Measurements from ENCODE around the gene IGFBP5.

Gene IGFBP5

DNA sequence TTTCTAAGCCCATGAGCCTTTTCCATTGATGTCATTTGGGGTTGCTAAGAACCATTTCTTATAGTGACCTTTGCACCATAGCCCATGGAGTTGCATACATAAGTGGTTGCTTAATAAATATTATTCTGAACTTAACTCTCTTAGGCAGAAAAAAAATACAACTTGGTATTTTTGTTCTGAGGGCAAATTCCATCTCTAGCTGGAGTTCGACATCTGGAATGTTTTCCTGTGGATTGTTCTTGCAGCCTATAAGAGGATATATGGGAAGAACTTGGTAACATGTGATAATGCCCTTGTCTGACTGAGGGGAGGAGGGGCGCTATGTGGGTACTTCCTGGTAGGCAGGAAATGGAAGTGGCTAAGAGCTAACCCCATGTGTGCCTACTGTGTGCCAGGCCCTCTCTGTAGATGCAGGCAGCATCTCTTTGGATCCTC lies 41.4 kb downstream of the IGFBP5 start:
- no peak overlapping the region for H3K4me3 ChIP-seq
- H3K27ac ChIP-seq: no peak overlapping the region

DNA sequence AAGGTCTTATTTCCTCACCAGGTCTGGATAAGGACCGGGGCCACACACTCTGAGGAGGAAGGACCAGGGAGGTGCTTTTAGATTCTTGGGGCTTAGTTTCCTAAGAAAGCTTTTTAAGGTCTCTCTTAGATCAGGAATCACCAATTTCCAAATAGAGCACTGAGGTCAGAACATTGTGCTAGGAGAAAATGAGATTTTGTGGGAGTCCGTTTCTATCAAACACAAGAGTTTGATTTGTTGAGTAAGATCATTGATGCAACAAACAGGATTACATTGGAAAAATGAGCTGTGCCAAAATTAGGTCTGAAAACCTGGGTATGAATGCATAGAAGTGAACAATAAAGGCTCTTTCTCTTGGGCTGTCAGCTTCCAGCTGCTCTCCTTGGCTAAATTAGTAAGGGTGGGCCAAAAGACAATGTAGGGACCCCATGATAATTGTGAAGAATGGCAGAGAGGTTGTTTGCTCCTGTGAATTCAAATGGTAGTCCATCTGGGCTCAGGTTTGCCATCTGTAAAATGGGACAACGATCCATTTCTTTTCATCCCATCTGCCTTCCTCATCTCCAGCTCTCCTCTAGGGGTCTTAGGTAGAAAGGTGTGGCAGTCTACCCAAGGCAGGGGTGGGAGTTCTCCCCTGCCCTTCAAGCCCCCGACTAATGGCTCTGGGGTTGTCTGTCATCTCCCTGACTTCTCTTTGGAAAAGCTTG lies 42.1 kb downstream of the IGFBP5 start:
- Histone ChIP-seq H3K27ac (no peak overlapping the region), H3K4me3 (no peak overlapping the region)

DNA sequence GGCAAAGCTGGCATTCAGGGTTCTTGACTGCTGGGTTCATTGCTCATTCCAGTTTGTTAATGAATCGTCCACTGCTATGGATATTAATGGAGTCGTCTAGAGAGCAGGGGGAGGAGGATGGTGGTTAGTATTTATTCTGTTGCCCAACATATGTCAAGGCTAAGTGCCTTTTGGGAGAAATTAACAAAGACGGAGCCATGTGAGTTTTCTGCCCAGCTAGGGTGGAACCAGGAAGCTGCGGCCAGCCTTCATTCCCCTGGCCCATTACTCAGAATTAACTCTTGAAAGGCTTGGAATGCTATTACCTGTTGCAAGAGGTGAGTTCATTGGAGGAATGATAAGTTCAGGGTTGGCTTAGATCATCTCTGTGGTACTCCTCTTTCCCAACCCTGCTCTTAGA lies 42.8 kb downstream of the IGFBP5 start:
- H3K4me3 ChIP-seq: no peak overlapping the region
- no peak overlapping the region for H3K27ac ChIP-seq

DNA sequence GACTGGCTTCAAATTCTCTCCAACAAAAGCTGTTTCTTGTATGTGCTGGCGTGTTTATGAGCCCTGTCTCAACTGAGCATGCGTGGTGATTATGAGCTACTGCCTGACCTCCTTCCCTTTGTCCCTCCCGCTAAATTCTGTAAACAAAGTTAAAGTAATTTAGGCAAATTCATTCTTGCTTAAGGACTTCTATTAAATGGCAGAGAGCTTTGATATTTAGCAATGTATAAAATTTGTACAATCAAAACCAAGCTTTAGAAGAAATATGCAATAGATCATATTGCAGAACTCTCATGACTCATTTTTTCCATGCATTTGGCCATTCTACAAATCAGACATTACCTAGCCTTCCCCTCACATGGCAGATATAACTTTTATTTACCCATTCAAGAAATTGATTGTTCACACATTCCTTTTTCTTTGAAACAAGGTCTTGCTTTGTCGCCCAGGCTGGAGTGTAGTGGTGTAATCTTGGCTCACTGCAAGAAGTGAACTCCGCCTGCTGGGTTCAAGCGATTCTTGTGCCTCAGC lies 43.9 kb downstream of the IGFBP5 start:
- Histone ChIP-seq H3K4me3 (no peak overlapping the region), H3K27ac (no peak overlapping the region)

DNA sequence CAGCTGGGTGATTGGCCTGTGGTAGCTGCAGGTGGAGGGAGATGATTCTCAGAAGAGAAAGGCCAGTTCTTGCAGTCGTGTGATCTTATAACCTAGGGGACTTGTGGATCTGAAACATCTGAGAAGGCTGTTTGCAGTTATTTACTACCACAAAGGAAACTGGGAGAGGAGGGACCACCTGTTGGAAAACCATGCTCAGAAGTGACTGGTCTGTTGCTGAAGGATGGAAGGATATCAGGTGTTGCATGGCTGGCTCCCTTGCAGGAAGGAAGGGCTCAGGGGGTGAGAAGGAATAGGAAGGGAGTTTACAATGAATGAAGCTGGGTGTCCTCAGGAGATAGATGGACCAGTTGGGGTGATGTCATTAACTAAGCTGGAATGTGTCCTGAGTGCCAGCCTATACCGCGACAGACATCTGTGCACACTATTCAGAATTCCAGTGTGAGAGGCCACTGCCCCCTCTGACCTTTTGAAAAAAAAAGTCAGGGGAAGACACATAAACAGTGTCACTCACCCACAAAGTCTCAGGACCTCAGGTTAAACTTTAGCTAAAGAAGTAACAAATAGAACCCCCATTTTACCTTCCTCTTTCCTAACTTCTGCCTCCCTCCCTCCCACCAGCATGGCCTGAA lies 44.6 kb downstream of the IGFBP5 start:
- Histone ChIP-seq H3K27ac (no peak overlapping the region), H3K4me3 (no peak overlapping the region)

DNA sequence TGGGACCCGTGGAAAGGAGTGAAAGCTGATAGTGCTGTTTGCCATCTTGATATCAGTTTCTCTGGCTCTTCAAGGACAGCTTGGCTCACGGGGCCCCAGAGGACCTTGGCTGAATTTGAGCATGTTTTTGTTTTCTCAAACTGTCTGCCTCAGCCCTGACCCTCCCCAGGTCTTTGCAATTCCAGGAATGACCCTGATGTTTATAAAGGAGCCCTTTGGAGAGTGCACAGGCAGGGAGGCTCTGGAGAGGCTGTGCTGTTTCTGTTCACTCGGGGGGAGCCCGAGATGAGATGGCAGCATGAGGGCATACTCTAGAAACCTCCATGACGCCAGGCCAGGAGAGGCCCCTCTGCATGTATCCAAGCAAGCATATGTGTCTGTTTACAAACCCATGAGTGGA lies 45.8 kb downstream of the IGFBP5 start:
- Histone ChIP-seq H3K27ac (no peak overlapping the region), H3K4me3 (no peak overlapping the region)

DNA sequence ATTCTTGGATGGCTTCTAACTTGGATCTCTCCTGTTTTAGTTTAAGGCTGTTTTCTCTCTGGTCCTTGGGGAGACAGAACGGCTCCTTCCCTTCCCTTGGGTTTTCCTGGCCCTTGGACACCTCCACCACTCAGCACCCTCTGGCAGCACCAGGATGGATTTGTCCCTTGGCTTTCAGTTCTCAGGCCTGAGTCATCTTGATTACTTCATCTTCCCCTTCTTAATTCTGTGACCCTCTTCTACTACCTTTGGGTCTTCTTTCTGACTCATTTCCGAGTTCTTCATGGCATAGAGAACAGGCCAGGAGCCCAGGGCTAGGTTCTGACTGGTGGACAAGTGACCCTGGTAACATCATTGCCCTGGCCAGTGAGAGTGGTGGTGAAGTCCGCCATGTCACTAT lies 47.2 kb downstream of the IGFBP5 start:
- H3K4me3 ChIP-seq: no peak overlapping the region
- H3K27ac ChIP-seq: no peak overlapping the region

DNA sequence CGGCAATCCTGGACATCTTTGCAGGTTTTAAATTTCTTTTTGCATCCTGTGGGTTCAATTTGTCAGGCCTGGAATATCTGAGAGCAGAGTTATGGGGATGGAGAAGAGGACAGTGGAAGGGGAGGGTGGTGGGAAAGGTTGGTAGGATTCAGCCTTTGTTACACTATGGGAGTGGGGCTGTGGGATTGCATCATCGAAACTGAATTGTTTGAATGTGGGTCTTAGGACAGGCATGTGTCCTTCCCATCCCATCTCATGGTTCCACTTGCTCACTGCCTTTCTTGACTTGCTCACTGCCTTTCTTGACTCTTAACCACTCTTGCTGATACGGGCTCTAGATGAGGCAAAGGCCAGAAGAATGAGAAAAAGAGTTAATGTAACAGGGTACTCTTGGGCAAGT lies 49.2 kb downstream of the IGFBP5 start:
- no peak overlapping the region for H3K4me3 ChIP-seq
- H3K27ac ChIP-seq: no peak overlapping the region

DNA sequence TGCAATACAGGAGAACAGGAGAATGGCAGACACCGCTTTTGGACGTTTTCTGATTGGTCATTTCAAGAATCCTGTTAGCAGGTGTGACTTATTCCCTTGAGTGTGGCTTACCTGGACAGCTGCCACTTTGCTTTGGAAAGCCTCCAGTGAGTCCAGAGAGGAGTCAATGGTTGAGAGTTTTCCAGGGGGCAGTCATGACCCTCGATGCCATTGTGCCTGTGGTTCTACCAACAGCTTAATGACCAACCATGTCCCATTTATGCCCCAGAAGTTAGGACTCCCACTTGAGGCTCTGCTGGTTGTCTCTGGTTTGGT lies 49.8 kb downstream of the IGFBP5 start:
- no peak overlapping the region for H3K27ac ChIP-seq
- no peak overlapping the region for H3K4me3 ChIP-seq

DNA sequence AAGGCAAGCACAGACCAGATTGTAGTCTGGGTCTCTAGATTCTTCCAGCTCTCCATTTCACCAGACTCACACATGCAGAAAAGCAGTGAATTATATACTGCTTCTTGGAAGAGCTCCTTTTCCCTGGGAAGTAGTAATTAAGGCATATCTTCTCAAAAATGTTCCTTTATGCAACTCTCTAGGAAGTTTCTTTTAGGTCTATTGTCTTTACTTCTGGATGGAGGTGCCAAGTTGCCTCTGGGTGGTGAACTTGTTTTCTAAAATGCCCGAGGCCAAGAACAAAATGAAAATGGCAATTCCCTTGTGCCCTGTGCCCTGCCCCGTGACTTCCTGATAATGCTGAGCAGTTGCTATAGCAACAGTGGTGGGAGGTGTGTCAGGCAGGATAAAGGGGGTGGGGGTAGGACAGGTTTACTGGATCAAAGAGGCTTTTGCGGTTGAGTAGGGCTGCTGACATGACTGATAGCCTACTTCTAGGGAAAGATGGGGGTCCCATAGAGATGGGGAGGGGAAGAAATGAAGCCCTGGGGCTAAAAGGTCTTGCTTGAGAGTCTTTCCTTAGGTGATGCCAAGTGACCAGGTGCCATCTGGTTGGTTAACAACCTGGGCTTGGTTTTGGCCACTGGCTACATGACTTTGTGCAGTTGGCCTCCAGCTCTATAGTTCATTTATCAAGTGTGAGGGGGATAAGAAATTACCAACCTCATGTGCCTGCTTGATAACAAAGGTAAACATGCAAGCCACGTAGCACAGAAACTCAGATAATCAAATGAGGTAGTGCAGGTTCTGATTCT lies 50.3 kb downstream of the IGFBP5 start:
- H3K4me3 ChIP-seq: no peak overlapping the region
- peak overlapping the region in 1 of 21 experiments; percentile 7 for H3K27ac ChIP-seq

DNA sequence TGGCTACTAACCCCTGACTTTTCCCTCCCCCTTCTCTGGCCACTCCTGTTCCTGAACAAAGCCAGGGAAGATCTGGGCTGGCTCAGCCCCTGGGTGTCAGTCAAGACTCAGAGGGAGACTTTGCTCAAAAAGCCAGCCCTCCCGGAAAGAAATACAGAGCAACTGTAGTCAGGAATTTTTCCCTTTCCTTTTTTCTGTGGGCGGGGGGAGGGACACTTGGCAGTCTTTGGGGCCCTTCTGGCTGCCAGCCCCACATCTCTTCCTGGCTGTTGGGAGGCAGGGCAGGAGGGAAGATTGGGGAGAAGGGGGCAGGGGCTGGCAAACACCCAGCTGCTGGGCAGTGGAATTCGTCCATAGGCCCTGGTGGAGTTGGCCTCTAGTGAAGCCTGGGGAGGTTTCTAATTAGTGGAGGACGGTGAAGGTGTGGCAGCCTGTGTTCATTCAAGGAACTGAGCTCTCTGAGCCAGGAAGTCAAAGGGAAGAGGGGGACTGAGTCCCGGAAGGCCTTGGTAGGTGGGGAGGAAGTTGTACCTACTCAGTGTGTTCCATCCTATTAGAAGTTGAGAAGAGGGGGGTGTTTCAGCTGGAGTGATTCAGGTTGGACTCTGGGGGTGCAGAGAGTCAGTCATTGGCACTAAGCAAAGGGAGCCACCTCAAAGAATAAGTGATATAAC lies 51.2 kb downstream of the IGFBP5 start:
- no peak overlapping the region for H3K4me3 ChIP-seq
- H3K27ac ChIP-seq: peak overlapping the region in 4 of 21 experiments; percentile 7 to 69 (median 36)

DNA sequence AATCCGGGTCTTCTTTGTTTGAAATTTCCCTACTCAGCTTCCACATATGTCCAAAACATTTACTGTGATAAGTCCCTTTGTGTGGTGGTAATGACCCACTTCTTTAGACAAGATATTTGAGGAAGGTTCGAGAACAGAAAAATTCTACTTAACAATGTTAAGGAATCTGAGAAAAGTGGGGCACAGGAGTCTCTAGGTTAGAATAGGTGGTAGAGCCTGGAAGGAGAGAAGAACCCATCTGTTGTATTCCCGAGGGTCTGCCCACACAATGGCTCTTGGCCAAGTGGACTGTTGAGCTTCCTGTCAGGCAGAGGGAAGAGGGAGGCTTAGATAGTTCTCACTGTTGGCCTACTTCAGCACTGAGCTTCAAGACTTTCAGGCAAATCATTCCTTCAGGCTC lies 57.9 kb downstream of the IGFBP5 start:
- Histone ChIP-seq H3K27ac (no peak overlapping the region), H3K4me3 (no peak overlapping the region)

DNA sequence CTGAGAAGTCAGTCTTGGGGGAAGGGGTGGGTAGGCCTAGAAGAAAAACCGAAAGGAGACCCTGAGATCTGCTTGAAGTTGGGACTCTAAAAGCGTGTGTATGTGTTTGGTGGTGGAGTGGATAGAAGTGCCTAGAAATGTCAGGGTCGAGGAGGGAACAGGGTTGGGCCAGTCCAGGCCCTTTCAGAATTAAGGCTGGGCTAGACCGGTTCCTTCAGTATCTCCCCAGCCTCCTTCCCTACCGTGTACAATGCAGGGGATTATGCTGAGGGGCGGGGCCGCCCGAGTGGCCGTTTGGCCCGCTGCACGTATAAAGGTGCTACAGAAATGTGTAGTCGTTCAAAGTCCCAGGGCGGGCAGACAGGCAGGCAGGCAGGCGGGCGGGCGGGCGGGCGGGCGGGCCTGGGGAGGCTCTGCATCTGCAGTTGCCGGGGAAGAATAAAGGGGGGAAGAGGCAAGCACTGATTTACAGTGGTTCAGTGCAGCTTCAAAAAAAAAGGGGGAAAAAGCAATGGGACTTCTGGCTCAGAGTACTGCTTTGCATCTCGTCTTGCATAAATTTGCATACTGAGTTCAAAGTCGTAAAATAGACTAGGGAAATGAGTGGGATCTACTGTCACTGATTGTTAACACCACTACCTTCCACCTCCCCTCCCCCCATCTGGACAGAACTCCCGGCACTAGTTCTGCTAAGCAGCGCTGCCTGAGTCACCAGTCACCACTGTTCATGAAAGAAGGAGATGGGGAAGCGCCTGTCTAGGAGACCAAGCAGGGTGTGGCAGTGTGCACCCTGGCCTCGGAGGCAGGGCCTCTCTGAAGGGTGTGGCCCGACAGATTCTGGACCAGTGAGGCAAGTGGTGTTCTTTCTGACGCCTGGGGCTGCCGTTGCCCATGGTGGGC lies 58.5 kb downstream of the IGFBP5 start:
- H3K27ac ChIP-seq: no peak overlapping the region
- H3K4me3 ChIP-seq: no peak overlapping the region

DNA sequence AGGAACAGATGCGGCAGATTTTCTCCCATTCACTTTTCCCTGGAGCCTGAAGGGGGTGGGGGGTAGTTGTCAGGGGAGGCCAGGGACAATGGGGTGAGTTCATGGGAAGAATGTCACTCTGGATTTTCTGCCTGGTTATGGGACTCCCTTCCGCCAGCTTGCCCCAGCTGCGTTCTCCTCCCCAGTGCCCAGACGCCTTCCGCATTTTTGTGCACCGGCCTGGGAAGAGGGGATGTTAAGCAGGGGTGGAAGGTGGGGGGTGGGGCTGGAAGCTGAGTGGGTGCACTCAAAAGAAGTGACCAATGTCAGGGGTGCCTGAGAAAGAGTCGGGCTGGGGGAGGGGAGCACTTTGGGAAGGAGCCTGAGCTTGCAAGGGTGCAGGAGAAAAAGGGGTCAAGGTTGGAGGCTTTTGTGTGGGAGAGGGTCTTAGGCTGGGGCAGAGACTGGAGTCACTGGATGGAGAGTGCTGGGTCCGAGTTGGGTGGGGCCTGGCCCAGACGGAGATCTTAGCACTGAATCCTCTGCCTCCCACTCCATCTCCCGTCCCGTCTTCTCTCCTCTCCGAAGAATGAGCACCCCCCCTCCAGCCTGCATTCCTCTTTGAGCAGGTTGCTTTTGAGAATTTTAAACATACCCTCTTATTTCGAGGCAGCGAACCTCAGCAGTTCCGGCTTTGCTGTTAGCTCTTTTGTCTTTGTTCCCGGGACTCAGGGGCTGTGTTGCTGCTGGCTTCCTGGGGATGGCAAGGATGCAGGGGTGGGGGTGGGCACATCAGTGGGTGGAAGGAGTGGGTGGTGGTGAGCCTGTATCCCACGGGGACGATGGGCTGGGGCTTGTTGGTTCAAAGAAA lies 59.4 kb downstream of the IGFBP5 start:
- H3K27ac ChIP-seq: no peak overlapping the region

DNA sequence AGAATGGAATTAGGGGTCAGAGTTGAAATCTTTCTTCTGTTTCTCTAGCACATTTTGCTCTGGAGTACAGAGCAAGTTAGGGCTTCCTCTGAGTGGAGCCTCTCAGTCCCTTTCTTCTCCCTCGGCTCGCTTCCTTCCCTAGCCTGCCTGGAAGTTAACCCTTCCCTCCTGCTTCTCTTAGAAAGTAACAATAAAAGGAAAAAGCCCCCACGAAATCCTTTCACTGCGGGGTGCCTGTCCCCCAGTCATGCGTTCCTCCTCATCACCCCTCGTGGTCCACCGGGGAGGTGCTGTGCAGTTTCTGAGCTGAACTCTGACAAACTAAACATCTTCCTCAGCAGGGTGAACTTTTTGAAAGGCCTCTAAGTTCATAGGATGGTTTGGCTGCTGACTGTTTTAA lies 60.2 kb downstream of the IGFBP5 start:
- no peak overlapping the region for H3K4me3 ChIP-seq
- H3K27ac ChIP-seq: no peak overlapping the region

More for the DNA sequence above, 59.4 kb downstream of the IGFBP5 start:
- H3K4me3 ChIP-seq: no peak overlapping the region

DNA sequence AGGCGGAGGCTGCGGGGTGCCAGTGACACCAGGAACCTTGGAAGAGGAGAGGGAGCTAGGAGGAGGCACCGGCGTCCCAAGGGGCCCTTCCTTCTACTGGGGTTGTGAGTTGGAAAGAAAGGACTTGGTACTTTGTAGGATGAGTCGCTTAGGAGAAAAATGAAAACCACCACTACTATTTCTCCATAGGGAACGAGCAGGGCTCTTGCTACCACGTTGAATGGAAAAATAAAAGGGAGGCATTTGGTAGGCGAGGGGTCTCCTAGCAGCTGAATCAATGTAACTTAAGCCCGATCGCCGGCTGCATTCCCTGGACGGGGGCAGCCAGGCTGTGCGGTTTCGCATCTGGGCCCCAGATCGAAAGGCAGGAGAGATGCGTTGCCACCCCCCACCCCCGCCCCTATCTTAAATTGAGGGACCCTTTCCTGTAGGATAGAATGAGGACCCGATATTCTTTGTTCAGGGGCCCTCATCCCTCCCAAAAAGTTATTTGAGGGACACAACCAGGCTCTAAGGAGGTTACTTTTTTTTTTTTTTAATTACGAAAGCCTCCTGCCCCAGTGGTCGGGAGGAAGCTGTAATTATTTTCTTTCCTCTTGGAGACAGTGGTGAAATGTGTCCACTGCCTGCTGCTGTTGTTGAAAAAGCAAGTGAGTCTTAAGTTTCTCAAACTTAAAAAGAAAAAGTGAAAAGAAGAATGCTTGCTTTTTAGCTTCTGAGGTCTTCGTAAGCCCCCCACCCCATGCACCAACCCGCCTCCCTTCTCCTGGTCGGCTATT lies 60.8 kb downstream of the IGFBP5 start:
- peak overlapping the region; percentile 23 to 47 (median 37) for H3K4me3 ChIP-seq
- peak overlapping the region in 1 of 21 experiments; percentile 11 for H3K27ac ChIP-seq

DNA sequence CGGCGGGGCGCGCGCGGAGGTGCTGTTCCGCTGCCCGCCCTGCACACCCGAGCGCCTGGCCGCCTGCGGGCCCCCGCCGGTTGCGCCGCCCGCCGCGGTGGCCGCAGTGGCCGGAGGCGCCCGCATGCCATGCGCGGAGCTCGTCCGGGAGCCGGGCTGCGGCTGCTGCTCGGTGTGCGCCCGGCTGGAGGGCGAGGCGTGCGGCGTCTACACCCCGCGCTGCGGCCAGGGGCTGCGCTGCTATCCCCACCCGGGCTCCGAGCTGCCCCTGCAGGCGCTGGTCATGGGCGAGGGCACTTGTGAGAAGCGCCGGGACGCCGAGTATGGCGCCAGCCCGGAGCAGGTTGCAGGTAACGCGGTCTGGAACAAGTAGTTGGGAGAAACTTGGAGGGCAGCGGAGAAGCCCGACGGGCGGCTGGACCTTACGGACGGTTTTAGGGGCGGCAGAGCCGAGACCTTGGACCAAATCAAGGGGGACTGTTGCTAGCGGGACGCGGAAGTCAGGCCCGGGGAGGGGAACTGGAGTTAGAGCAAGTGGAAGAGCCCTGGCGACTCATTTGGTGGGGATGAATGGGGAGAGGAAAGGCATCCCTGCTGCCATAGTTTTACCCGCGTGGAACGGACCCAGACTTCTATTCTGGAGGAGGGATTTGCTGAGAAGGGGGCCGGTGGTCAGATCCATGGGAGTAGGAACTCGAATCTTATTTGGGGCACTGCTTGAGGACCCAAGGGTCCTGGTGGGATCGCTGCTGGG lies 61.6 kb downstream of the IGFBP5 start:
- peak overlapping the region in 2 of 21 experiments; percentile 11 to 51 for H3K27ac ChIP-seq

More for the DNA sequence above, 61.6 kb downstream of the IGFBP5 start:
- H3K4me3 ChIP-seq: peak overlapping the region; percentile 23 to 47 (median 37)
